GM12892 (cell line): ENCODE data around the gene CD300E.

Source experiments
- POLR2A ChIP-seq: IDR thresholded peaks from 2 replicates; pipeline ENCODE4 v1.6.1; 2011; ENCODE audit warnings: low read depth, low read length, control low read depth
- TAF1 ChIP-seq: IDR thresholded peaks from 2 replicates; pipeline ENCODE4 v1.6.1; 2011; ENCODE audit warnings: low read depth, mild to moderate bottlenecking, control low read depth, low read length, borderline replicate concordance

DNA sequence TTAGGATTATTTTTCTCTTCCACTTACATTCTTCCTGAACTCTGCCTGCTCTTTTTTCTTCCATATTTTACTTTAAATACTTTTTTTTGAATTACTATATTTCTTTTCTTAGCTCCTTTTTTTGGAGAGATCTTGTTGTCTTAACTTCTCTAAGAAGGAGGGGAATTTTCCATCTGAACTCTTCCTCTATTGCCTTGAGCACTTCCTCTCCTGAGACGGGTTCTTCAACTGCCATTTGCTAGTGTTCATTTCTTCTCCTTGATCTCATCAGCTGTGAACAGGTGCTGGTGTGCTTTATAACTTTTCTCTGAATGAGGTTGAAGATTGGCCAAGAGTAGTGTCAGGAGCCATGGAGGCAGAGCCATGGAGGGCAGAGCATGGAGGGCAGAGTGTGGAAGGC is 16.3 kb downstream of the CD300E start:
- TF ChIP-seq TAF1 (no peak), POLR2A (no peak)
